NT2/D1 (cell line): ENCODE measurements around the gene ZNF155.
"Not testable (repeated sequence)": the region's sequence is repeated elsewhere in the genome, so short reads cannot be mapped to it uniquely, and the experiment has no call there.

ENCODE experiments used
- DNase-seq: peaks from one replicate; pipeline ENCODE4 v3.0.0-alpha.2; 2011; ENCODE audit warnings: low read depth, low spot score
- H3K27me3 ChIP-seq: 2 replicates; pipeline ENCODE4 v1.6.0; 2011; ENCODE audit warnings: mild to moderate bottlenecking; ENCODE audit not compliant: insufficient read length, insufficient read depth
- H3K36me3 ChIP-seq: 2 replicates; pipeline ENCODE4 v1.6.1; 2011; ENCODE audit warnings: mild to moderate bottlenecking, low read length, mixed read lengths; ENCODE audit not compliant: insufficient read depth, insufficient read length
- H3K4me1 ChIP-seq: 2 replicates; pipeline ENCODE4 v1.5.1; 2011; ENCODE audit not compliant: insufficient read depth, insufficient read length
- H3K4me3 ChIP-seq: 2 replicates; pipeline ENCODE4 v1.5.1; 2011; ENCODE audit warnings: low read depth; ENCODE audit not compliant: insufficient read length
- H3K9ac ChIP-seq: 2 replicates; pipeline ENCODE4 v1.6.0; 2011; ENCODE audit warnings: low read depth; ENCODE audit not compliant: insufficient read length
- H3K9me3 ChIP-seq: 2 replicates; pipeline ENCODE4 v1.5.1; 2011; ENCODE audit warnings: mild to moderate bottlenecking, low read length; ENCODE audit not compliant: insufficient read depth
- SUZ12 ChIP-seq: IDR thresholded peaks from 2 replicates; pipeline ENCODE4 v1.6.1; 2011; ENCODE audit not compliant: insufficient read length, insufficient read depth; ENCODE audit errors: extremely low read depth
- YY1 ChIP-seq: IDR thresholded peaks from 2 replicates; pipeline ENCODE4 v1.6.1; 2011; ENCODE audit not compliant: insufficient read length, insufficient read depth
- ZNF274 ChIP-seq: IDR thresholded peaks from 2 replicates; pipeline ENCODE4 v1.6.1; 2011; ENCODE audit warnings: mild to moderate bottlenecking, low read depth, low read length

ZNF155 gene

DNA sequence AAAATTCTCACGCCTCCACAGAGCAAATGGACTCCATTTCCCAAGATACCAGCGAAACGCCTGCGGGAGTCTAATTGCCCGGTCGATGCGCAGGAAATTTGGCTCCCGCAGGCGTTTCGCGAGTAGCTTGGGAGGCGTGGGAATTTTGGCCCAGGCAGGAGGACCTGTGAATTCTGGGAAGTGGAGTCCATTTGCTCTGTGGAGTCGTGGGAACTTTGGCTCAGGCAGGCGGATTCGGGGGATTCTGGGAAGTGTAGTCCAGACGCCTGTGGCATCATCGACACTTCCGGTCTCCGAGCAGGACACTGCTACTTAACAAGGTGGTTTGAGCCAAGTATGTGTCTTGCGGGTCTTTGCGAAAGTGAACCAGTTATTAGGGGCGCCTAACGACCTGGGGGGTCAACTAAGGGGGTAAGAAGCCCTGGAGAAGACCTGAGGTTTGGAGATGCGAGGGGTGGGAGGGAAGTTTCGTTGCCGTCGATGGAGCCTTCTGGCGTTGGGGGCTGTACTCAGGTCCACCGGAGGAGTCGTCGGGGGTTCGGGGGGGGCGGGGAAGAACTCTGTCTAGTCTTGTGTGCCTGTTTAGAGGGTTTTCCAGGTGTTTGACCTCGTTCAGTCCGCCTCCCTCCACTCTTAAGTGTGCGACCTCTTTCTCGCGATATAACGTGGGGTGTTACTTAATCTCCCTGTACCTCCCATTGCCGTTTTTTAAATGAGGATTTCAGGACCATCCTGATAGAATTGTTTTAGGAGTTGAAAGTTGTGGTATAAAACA lies at the start of gene ZNF155:
ZNF155 (plus strand) TSS at position 277 of the 775 bp plus-strand sequence. CDS start 4,356 bp downstream, outside the sequence.
- no peaks in the 10 kb centered on the region for H3K9me3 ChIP-seq
- no peak for TF ChIP-seq ZNF274
- TF ChIP-seq YY1 = no peak
- TF ChIP-seq SUZ12 = no peak
- H3K4me3 ChIP-seq = peak within 1 kb of the TSS; percentile 55
- H3K36me3 ChIP-seq = peaks cover 8% of the 10 kb centered on the region
- peak within 1 kb of the TSS; percentile 75 for H3K9ac ChIP-seq
- H3K4me1 ChIP-seq = no peaks in the 10 kb centered on the region
- DNase-seq = peak; percentile 92
- no peaks in the 10 kb centered on the region for H3K27me3 ChIP-seq

DNA sequence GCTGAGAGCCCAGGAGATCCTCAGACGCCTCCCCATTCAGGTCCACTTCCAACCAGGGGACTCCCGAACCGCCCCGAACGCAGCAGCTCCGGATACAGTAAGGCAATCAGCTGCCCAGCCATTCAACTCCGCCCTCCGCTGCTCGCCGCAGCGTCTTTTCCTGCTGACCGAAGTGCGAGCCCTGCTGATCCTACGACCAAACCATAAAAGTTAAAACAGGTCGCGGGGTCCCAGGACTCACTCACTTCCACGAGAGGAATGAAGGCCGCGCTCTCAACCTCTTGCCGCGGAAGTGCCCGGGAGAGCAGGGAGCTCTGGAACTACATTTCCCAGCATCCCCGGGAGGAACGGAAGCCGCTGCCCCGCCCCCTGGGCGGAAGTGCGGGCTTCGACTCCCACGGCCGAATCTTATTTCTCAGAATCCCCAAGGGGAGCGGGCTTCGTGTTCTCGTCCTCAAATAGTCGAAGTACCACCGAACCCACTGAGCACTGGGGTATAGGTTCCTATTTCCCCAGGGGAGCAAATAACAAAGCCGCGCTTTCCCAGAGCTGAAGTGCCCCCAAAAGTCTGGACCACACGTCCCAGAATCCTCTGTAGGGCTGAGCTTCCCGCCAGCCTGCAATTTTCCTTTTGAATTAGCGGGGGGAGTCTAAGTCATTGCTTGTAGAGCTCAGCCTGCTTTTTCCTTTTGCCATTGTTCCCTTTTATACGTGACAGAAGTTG lies 48.8 kb upstream of the ZNF155 start, which contains the start of gene ZNF45:
ZNF45 (minus strand) TSS at position 298 of the 724 bp plus-strand sequence. CDS start 13,097 bp downstream, outside the sequence.
- Histone ChIP-seq H3K36me3 (peaks cover 30% of the 10 kb centered on the region), H3K27me3 (no peaks in the 10 kb centered on the region), H3K9me3 (no peaks in the 10 kb centered on the region), H3K4me1 (no peaks in the 10 kb centered on the region), H3K9ac (peak within 1 kb of the TSS; percentile 92), H3K4me3 (peak within 1 kb of the TSS; percentile 81)
- DNase-seq = peak; percentile 57
- no peak for TF ChIP-seq ZNF274
- no peak for TF ChIP-seq SUZ12
- no peak for TF ChIP-seq YY1

DNA sequence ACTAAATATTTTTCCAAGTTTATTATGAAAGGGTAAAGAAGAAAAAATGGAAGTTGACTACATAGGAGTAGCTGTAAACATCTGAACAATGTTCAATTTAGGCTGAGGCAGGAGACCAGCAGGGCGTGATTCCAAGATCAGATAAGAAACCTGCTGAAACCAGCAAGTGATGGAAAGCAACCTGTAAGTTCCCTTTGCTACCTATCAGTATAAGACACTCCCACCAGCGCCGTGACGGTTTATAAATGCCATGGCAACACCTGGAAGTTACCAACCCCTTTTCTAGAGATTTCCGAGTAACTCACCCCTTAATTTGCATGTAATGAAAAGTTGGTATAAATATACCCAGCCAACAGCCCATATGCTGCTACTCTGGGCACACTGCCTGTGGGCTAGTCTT lies 47.8 kb upstream of the ZNF155 start:
- H3K9me3 ChIP-seq = no peaks in the 10 kb centered on the region
- no peak overlapping the region for H3K4me3 ChIP-seq
- H3K9ac ChIP-seq = no peak overlapping the region
- no peaks in the 10 kb centered on the region for H3K4me1 ChIP-seq
- TF ChIP-seq ZNF274 = no peak
- no peak for TF ChIP-seq YY1
- TF ChIP-seq SUZ12 = no peak
- H3K27me3 ChIP-seq = no peaks in the 10 kb centered on the region
- peaks cover 25% of the 10 kb centered on the region for H3K36me3 ChIP-seq
- DNase-seq = no peak

DNA sequence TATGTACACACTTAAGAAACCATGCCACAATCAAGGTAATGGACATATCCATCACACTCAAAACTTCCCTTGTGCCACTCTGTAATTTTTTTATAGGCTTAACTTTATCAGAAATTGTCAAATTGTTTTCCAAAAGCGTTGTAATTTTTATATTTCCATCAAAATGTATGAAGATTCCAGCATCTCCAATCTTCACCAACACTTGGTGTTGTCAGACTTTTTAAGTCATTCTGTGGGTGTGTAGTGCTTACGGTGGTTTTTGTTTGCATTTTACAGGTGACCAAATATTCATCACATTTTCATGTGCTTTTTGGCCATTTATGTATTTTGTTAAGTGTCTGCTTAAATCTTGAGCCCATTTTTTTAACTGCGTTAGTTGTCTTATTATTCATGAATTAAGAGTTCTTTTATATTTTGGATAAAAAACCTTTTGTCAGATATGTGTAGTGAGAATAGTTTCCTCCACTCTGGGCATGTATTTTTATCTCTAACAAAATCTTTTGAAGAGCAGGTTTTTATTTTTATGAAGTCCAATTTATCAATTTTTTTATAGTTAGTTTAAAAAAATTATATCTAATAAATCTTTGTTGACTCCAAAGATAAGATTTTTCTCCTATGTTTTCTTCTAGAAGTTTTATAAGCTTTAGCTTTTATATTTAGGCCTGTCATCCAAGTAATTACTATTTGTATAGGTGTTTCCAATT lies 44.3 kb upstream of the ZNF155 start:
- H3K9ac ChIP-seq = no peak overlapping the region
- DNase-seq = no peak
- H3K36me3 ChIP-seq = no peaks in the 10 kb centered on the region
- H3K4me1 ChIP-seq = no peaks in the 10 kb centered on the region
- TF ChIP-seq YY1 (no peak), ZNF274 (no peak)
- H3K9me3 ChIP-seq = no peaks in the 10 kb centered on the region
- H3K27me3 ChIP-seq = no peaks in the 10 kb centered on the region
- H3K4me3 ChIP-seq = no peak overlapping the region

DNA sequence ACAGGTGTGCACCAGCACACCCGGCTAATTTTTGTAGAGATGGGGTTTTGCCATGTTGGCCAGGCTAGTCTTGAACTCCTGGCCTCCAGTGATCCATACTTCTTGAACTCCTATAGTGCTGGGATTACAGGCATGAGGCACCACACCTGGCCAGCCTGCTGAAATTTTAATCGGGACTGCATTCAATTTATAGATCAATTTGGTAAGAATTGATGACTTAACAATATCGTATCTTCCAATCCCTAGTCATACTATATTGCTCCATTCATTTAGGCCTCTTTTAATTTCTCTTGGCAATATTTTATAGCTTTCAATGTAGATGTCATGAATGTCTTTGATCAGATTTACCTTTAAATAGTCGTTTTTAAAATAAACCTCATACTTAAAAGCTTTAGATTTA lies 43.3 kb upstream of the ZNF155 start:
- DNase-seq = no peak
- no peaks in the 10 kb centered on the region for H3K27me3 ChIP-seq
- H3K36me3 ChIP-seq = no peaks in the 10 kb centered on the region
- H3K9ac ChIP-seq = no peak overlapping the region
- no peaks in the 10 kb centered on the region for H3K9me3 ChIP-seq
- no peaks in the 10 kb centered on the region for H3K4me1 ChIP-seq
- TF ChIP-seq ZNF274 (no peak), SUZ12 (no peak), YY1 (no peak)
- no peak overlapping the region for H3K4me3 ChIP-seq

DNA sequence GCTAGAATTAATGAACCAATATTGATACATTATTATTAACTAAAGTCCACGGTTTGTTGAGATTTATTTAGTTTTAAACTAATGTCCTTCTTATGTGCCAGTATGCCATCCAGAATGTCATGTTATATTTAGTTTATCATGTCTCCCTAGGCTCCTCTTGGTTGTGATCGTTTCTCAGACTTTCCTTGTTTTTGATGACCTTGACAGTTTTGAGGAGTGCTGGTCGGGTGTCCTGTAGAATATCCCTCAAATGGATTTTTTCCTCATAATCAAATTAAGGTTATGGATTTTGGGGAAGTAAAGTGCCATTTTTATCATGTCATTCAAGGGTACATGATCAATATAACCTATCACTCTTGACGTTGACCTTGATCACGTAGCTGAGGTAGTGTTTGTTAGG lies 42.8 kb upstream of the ZNF155 start:
- H3K9me3 ChIP-seq = no peaks in the 10 kb centered on the region
- TF ChIP-seq YY1 (no peak), SUZ12 (no peak), ZNF274 (no peak)
- H3K27me3 ChIP-seq = no peaks in the 10 kb centered on the region
- H3K4me1 ChIP-seq = no peaks in the 10 kb centered on the region
- H3K9ac ChIP-seq = no peak overlapping the region
- no peaks in the 10 kb centered on the region for H3K36me3 ChIP-seq
- no peak overlapping the region for H3K4me3 ChIP-seq
- no peak for DNase-seq

DNA sequence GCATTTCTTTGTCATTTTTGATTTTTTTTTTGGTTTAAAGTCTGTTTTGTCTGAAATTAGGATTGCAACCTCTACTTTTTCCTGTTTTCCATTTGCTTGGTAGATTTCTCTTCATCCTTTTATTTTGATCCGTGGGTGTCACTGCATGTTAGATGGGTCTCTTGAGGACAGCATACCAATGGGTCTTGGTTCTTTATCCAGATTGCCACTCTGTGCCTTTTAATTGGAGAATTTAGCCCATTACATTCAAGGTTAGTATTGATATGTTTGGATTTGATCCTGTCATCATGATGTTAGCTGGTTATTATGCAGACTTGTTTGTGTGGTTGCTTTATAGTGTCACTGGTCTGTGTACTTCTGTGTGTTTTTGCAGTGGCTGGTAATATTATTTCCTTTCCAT lies 36.6 kb upstream of the ZNF155 start:
- DNase-seq, H3K9me3 ChIP-seq, H3K36me3 ChIP-seq, H3K4me1 ChIP-seq, H3K4me3 ChIP-seq, H3K9ac ChIP-seq, H3K27me3 ChIP-seq: not testable (repeated sequence)

DNA sequence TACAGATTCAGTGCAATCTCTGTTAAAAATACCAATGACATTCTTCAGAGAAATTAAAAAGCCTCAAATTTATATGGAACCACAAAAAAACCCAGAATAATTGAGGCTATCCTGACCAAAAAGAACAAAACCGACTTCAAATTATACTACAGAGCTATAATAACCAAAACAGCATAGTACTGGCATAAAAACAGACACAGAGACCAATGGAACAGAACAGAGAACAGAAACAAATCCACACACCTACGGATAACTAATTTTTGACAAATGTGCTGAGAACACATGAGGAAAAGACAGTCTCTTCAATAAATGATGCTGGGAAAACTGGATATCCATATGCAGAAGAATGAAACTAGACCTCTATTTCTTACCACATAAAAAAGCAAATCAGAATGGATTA lies 34.2 kb upstream of the ZNF155 start:
- H3K9me3 ChIP-seq, DNase-seq, H3K4me1 ChIP-seq, H3K27me3 ChIP-seq, H3K9ac ChIP-seq, H3K4me3 ChIP-seq: not testable (repeated sequence)
- peaks cover 15% of the 10 kb centered on the region for H3K36me3 ChIP-seq
